Measurements from ENCODE around the gene CC2D1A.

DNA sequence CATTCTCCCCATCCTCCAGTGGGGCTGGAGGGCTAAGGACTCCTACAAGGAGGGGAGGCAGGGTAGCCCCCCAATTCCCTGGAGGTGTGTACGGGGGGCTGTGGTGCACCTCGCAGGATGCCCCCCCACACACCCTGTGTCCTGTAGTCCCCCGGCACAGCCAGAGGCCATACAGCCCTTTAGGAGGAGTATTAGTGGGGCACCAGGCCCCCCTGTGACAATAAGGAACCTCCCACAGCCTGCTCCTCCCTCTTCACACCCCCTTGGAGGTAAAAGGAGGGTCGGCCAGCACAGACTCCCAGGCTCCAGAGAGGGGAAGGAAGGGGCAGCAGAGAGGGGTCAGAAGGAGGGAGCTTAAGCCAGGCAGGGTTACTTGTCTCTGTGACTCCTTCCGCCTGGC is 29.2 kb upstream of the CC2D1A start, which contains the start of gene NANOS3:
- TF ChIP-seq TEAD4 (IDR thresholded peaks at IDR 0.05) (no peak), RAD21 (IDR thresholded peaks at IDR 0.05; ENCODE audit: low read depth) (no peak), CEBPB (IDR thresholded peaks at IDR 0.05) (no peak), NFIC (IDR thresholded peaks at IDR 0.05) (no peak), YY1 (IDR thresholded peaks at IDR 0.05; ENCODE audit: low read depth) (no peak)
- TF ChIP-seq, protein P1, sequence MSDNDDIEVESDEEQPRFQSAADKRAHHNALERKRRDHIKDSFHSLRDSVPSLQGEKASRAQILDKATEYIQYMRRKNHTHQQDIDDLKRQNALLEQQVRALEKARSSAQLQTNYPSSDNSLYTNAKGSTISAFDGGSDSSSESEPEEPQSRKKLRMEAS (IDR thresholded peaks at IDR 0.05): no peak
- TF ChIP-seq, protein P2, sequence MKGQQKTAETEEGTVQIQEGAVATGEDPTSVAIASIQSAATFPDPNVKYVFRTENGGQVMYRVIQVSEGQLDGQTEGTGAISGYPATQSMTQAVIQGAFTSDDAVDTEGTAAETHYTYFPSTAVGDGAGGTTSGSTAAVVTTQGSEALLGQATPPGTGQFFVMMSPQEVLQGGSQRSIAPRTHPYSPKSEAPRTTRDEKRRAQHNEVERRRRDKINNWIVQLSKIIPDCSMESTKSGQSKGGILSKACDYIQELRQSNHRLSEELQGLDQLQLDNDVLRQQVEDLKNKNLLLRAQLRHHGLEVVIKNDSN (IDR thresholded peaks at IDR 0.05): no peak

Measured in Ishikawa (cell line).